ENCODE results near the gene NDOR1. TPM values are rescaled to one million over a fixed set of nuclear protein-coding genes. Genes with fewer than 3 reads are reported as not detected.

Gene NDOR1
- total and polyA plus RNA-seq, 2 of the 8 experiments (the other 6 are each of a cell fraction or from before 2014, with no cell fraction given) = 25.7 to 32.3 TPM

DNA sequence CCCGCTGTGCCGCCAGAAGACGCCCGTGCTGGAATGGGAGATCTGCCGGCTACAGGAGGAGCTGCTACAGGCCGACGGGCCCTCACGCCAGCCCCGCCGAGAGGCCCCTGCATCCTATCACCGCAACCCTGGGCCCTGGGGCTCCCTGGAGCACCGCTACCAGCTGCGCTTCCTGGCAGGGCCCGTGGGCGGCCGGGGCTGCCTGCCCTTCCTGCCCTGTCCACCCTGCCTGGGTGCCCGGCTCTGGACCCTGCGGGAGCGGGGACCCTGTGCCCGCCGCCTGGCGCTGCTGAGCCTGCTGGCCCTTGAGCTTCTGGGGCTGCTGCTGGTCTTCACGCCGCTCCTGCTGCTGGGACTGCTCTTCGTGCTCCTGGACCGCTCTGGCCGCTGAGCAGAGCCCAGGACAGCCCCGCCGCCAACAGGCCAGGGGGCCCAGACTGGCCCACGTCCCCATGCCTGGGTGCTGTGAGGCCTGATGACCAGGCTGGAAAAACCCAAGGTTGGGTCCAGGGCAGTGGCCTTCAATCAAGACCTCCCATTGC lies 12.8 kb downstream of the NDOR1 start (continued):
- TF ChIP-seq ZNF274 (IDR thresholded peaks at IDR 0.05; ENCODE audit: borderline replicate concordance, extremely low read depth, low read length) = no peak
- no peak for TF ChIP-seq KDM5A (IDR thresholded peaks at IDR 0.05; ENCODE audit: low read length)
- TF ChIP-seq KDM1A (IDR thresholded peaks at IDR 0.05; ENCODE audit: borderline replicate concordance, low read length) = no peak

Data from H1 (cell line).